Activated effector memory CD4-positive, alpha-beta T cell treated with anti-CD3 and anti-CD28 coated beads, Interleukin-2, amount 50 U/mL, for 16 hours (primary cell): ENCODE measurements around the gene PRKG1.
"Not testable (repeated sequence)": the region's sequence is repeated elsewhere in the genome, so short reads cannot be mapped to it uniquely, and the experiment has no call there.

Source experiments
- DNase-seq: peaks from one replicate; pipeline ENCODE4 v3.0.0-alpha.2; 2020

Gene PRKG1

DNA sequence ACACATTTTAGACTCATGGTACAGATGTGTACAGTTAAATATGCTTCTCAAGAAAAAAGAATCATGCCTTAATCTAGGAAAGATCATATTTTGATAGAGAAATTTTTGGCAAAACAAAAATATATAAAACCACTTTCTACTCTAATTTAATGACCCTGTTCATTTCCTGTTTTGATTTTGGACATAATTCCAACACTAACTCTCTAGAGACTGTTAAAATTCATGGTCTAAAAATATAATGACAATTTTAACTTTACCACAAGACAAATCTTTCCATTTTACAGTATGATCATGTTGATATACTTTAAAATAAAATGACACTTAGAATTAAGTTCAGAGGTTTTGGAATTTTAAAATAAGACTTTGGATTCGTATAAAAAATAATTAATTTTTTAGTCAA lies 45.2 kb downstream of the PRKG1 start:
- no peak for DNase-seq

GRCh38 chr10:51121861-51122260 lies 47.6 kb downstream of the PRKG1 start:
- DNase-seq, result no peak

GRCh38 chr10:51124852-51125251 lies 50.6 kb downstream of the PRKG1 start:
- DNase-seq, result no peak

GRCh38 chr10:51125518-51125917 lies 51.2 kb downstream of the PRKG1 start:
- no peak for DNase-seq

DNA sequence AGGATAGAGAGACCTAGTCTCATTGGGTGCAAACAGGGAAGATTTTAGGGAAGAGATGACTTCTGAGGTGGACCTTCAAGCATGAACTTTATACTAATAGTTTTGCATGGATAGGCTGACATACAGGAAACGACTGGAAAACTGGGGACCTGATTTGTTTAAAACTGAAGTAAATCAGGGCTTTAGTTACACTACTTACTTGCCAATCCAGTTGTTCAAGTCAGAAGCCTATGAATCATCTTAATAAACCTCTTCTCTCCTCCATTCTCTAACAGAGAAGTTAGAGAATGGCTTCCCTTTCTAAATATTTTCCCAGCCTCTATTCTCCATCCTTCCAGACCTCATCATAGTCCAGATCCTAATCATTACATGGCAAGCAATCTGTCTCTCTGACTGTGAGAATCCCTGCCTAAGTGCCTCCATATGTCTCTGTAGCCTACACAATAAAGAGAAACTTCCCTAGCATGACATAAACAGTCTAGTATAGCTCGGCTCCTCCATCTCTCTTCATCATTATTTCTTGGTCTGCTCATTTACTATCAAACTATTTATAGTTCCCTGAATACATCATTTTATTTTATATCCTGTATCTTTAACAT lies 55.8 kb downstream of the PRKG1 start:
- no peak for DNase-seq

DNA sequence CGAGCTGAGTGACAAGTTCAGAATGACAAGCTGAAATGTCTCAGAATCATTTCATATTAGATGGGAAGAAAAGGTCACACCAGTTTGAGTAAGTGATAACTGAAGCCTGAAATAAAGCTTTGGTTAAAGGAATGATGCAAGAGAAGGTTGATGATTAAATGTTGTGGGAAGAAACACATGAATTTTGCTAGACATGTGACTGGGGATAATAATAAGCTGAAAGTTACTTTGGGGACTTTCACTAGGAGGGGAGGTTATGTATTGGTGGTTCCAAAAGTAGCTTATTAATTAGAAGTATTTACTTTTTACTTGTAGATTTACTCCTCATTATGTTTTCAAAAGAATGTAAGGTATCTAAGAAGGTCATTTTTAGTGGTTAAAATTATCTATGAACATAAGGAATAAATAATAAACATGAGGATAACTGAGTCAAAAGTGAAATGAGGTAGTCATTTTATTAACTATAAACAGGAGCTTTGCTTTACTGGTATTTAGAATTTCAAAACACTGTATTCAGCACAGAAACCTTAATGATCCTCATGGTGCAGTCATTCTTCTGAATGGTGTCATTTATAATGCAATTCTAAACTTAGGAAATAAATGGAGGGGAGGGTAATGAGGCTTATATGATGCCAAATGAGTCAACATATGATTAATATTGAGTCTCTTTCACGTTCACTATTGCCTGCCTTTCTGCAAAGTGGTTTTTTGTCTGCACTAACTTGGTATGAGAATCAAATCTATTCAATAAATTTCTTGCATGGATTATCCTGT lies 63.7 kb downstream of the PRKG1 start:
- no peak for DNase-seq

- no peak for DNase-seq
Observed at GRCh38 chr10:51139176-51139575, 64.9 kb downstream of the PRKG1 start.

DNA sequence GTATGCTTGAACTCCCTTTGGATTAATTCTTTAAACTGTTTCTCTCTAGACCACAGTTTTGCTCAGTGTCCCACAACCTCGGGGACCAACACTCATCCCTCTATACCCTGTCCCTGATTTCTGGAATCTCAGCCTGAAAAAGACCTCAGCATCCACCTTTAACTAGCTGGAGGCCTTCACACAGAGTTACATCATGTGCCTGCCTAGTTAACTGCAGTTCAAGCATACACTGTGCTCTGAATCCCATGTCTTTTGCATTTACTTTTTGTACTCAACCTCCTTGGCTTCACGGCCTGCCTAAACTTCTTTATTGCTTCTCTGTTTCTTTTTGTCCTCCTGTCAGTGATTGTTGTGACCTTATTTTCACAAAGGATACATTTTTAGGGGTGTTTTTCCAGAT lies 66.7 kb downstream of the PRKG1 start:
- DNase-seq, result no peak

DNA sequence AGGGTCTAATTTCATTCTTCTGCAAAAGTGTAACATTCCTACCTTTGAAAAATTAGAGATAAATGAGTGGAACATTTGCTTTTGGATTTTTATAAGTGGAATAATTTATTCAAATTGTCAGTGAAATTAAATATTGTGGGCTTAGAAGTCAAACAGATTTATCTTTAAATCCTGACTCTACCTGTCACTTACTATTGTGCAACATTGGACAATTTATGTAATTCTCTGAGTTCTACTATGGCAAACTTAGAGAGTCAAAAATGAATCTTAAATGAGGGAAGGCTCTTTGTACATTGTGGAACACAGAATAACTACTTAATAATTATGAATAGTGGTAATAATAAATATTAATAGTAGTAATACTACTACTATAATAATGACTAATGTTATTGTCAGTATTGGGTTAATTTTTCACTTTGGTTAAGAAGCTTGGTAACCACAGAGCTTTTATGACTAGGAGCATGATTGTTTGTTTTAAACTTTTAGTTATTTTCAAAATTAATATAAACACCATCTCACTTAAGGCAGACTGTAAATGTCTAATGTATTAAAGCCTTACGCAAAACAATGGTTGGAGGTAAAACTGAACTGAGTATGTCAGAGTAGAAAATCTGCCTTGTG lies 70.0 kb downstream of the PRKG1 start:
- no peak for DNase-seq

DNA sequence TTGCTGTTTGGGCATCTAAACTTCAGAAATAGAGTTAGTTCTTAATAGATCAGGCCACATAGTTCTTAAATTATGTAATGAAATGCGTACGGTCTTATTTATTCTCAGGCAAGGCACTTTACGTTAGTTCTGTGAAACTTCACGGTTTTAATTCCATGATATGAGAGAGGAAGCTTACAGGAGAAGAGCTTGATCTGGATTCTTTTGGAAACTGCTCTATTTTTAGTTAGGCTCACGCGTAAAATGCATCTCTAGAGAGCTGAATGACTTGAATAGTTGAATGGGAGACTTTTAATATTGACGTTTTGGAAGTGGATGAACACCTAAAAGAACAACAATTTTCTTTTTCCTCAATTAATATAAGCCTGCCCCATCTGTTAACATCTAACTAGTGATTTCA lies 71.1 kb downstream of the PRKG1 start:
- DNase-seq, result no peak

GRCh38 chr10:51147644-51148399 lies 73.5 kb downstream of the PRKG1 start:
- DNase-seq, result no peak

GRCh38 chr10:51156926-51157325 lies 82.6 kb downstream of the PRKG1 start:
- no peak for DNase-seq

DNA sequence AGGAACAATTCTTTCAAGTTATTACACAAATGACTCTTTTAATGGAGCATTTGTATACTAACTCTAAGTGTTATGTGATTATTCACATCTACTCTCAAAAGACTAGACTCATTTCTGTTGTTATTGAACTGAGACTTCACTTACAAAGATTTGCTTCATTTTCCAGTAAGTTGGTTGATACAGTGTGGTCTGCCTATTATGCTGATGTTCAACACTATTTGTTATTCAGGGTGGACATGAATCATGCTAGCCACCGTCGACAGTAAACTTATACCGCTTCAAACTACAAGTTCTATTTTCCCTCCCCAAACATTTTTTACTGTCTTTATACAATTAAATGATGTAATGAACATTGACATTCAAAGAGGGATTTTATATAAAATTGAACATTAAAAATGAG lies 84.5 kb downstream of the PRKG1 start:
- no peak for DNase-seq

GRCh38 chr10:51159841-51160240 lies 85.6 kb downstream of the PRKG1 start:
- no peak for DNase-seq

- DNase-seq, result no peak
Observed at GRCh38 chr10:51162002-51162401, 87.7 kb downstream of the PRKG1 start.

GRCh38 chr10:51163380-51164049 lies 89.2 kb downstream of the PRKG1 start:
- not testable (repeated sequence) for DNase-seq

DNA sequence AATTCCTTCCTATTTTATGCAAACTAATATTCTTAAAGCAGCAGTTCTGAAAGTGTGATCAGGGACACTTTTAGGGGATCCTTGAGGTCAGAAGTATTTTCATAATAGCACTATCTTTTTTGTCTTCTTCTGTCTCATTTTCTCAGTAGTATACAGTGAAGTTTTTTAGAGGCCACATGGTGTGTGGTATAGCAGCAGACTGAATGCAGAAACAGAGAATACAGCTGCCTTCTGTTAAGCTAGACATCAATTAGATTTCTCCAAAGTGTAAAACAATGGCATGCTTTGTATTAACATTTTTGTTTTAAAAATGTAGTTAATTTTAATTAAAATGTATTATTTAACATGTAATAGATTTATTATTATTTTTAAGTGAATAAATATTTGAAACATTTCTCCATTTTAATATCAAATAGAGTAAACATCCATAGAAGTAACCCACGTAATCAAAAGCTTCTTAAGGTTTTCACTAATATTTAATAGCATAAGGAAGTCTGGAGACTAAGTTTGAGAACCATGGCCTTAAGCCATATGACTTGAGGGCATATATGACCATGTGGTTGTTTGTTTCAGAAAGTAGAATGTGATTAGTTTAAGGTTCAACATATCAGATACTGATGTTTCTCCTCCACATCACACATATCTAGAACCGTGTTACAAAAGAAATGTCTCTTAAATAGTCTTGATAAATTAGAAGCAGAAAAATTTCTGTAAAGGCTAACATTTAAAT lies 94.0 kb downstream of the PRKG1 start:
- no peak for DNase-seq

DNA sequence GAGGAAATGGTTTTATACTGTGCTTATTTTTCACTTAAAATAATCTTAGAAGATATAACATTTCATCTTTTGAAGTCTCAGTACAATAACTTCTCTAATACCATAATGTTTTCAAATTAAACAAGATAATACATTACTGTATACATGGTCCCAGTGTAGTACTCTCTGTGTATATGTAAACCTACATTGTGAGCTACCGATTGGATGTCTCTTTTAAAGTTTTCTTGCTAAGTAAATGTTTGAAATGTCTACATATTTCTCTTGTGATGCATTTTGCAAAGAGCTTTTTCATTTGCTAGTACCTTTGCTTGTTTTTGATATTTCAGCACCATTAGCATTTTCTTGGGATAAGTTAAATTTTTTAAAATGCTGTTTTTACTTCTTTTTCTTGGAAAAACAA lies 94.8 kb downstream of the PRKG1 start:
- no peak for DNase-seq

DNA sequence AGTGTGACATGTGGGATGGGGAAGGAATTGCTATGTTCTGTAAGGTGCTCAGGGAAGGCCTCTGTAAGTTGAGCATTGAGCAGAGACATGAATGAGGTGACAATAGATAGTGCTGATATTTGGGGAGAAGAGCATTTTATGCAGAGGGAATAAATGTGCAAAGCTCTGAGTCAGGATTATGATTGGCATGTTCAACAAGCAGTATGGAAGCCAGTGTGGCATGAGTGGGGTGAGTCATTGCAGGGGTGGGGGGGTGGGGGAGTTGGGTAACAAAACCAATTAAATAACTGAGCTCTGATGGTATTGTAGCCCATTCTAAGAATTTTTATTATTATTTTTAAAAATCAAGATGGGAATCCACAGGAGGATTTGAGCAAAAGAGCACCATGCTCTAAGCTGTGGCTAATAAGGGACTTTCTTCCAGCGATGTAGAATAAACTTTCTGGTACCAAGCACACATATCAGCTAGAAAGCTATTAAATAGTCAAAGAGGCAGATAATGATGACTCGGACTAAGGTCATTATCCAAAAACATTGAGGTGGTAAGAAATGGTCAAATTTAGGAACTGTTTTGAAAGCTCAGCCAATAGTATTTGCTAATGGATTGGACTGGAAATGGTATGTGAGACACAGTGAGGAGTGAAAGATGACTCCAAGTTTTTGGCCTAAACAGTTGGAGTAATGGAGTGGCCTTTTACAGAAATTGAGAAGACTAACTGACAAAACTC lies 96.4 kb downstream of the PRKG1 start:
- no peak for DNase-seq

DNA sequence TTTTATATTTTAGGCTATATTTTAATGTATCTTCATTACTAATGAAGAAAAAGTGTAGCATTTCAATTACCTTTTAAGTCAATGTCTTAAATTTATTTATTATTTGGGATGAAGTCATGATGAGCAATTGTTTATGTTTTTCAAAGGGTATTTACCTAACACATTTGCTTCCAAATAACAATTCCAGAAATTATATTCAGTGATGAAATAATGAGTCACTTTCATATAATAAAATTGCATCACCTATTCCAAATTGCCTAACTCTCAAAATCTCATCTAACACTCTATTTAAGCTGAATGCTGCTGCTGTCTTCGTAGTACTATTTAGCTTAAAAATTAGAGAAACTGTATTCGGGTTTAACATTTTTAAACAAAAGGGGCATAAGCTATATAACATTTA lies 97.7 kb downstream of the PRKG1 start:
- no peak for DNase-seq

GRCh38 chr10:51176976-51177695 lies 102.8 kb downstream of the PRKG1 start:
- no peak for DNase-seq
